ENCODE data around the gene ANO7. TPM values are rescaled to one million over a fixed set of nuclear protein-coding genes. Genes with fewer than 3 reads are reported as not detected.

ANO7 gene
- total and polyA plus RNA-seq, 5 donors from 2014 or later = 0.17 TPM; not detected in 4

DNA sequence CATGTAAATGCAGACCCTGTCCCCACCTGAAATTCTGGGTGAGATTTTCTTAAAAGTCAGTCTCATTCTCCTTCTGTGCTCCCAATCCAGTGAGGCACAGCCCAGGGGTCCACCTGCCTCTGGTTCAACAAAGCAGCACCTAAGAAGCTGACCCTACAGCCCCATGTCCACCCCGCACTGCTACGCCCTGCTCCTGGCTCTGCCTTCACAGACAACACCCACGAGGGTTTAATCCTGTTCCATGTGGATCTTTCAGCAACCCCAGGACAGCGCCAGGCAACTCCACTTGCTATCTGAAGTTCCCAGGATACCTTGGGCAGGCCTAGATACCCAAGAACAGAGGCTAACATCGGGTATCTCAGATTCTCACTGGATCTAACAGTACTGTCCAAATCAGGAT lies 82.1 kb downstream of the ANO7 start:
- peak overlapping the region in 2 of 3 donors; percentile 85 to 94 for H3K27ac Mint-ChIP-seq
- peaks cover 4% of the 10 kb centered on the region for H3K36me3 Mint-ChIP-seq
- Histone ChIP-seq H3K4me3 (ENCODE audit: low read depth, low read length) (no peak overlapping the region), H3K36me3 (ENCODE audit: control insufficient read depth, insufficient read depth, low read length) (peaks cover 16% of the 10 kb centered on the region), H3K27ac (ENCODE audit: insufficient read depth, low read length, poor library complexity, severe bottlenecking) (no peak overlapping the region), H3K9me3 (ENCODE audit: control insufficient read depth in 2 of 2, low read length in 2 of 2) (no peaks in the 10 kb centered on the region), H3K4me1 (ENCODE audit: control insufficient read depth, insufficient read depth, low read length, poor library complexity, severe bottlenecking) (peaks cover 24% of the 10 kb centered on the region), H3K27me3 (ENCODE audit: control insufficient read depth, insufficient read depth, low read length) (no peaks in the 10 kb centered on the region)
- ATAC-seq (ENCODE audit: low read depth in 2 of 2) = no peak
- H3K4me1 Mint-ChIP-seq = peaks cover 27 to 57% (median 30%) of the 10 kb centered on the region in 4 donors
- H3K27me3 Mint-ChIP-seq = peaks cover 4% of the 10 kb centered on the region
- DNase-seq = no peak
- peak overlapping the region; percentile 92 to 96 (median 94) for H3K4me3 Mint-ChIP-seq
- peaks cover 0 to 6% (median 0%) of the 10 kb centered on the region in 7 donors for H3K9me3 Mint-ChIP-seq

- Mint-ChIP-seq H3K27me3 (peaks cover 4% of the 10 kb centered on the region), H3K9me3 (peaks cover 0 to 11% (median 0%) of the 10 kb centered on the region in 7 donors)
Observed at GRCh38 chr2:241271706-241272302, 83.3 kb downstream of the ANO7 start.

GRCh38 chr2:241272303-241273209 lies 84.1 kb downstream of the ANO7 start:
- H3K4me3 ChIP-seq (ENCODE audit: low read depth, low read length) = peak overlapping the region; percentile 49
- no peaks in the 10 kb centered on the region for H3K27me3 ChIP-seq (ENCODE audit: control insufficient read depth, insufficient read depth, low read length)
- H3K9me3 ChIP-seq (ENCODE audit: control insufficient read depth in 2 of 2, low read length in 2 of 2) = no peaks in the 10 kb centered on the region
- peaks cover 7% of the 10 kb centered on the region for H3K36me3 ChIP-seq (ENCODE audit: control insufficient read depth, insufficient read depth, low read length)
- H3K27ac Mint-ChIP-seq = peak overlapping the region in 2 of 3 donors; percentile 16 to 78
- H3K4me1 ChIP-seq (ENCODE audit: control insufficient read depth, insufficient read depth, low read length, poor library complexity, severe bottlenecking) = peaks cover 24% of the 10 kb centered on the region
- peaks cover 0 to 11% (median 0%) of the 10 kb centered on the region in 7 donors for H3K9me3 Mint-ChIP-seq
- H3K27ac ChIP-seq (ENCODE audit: insufficient read depth, low read length, poor library complexity, severe bottlenecking) = peak overlapping the region; percentile 38
- peaks cover 4% of the 10 kb centered on the region for H3K27me3 Mint-ChIP-seq
- peaks cover 31 to 63% (median 43%) of the 10 kb centered on the region in 4 donors for H3K4me1 Mint-ChIP-seq
- peak; percentile 54 to 68 for ATAC-seq (ENCODE audit: low read depth in 2 of 2)
- DNase-seq = peak; percentile 28 to 48 (median 31)
- peak overlapping the region; percentile 77 to 96 (median 84) for H3K4me3 Mint-ChIP-seq
- peaks cover 9% of the 10 kb centered on the region for H3K36me3 Mint-ChIP-seq

More at GRCh38 chr2:241271706-241272302, 83.3 kb downstream of the ANO7 start:
- Mint-ChIP-seq H3K4me1 (peaks cover 27 to 57% (median 37%) of the 10 kb centered on the region in 4 donors), H3K27ac (peak overlapping the region; percentile 84 to 94 (median 85)), H3K36me3 (peaks cover 9% of the 10 kb centered on the region), H3K4me3 (peak overlapping the region; percentile 92 to 96 (median 94))
- Histone ChIP-seq H3K4me1 (ENCODE audit: control insufficient read depth, insufficient read depth, low read length, poor library complexity, severe bottlenecking) (peaks cover 24% of the 10 kb centered on the region), H3K27me3 (ENCODE audit: control insufficient read depth, insufficient read depth, low read length) (no peaks in the 10 kb centered on the region), H3K36me3 (ENCODE audit: control insufficient read depth, insufficient read depth, low read length) (peaks cover 7% of the 10 kb centered on the region), H3K27ac (ENCODE audit: insufficient read depth, low read length, poor library complexity, severe bottlenecking) (peak overlapping the region; percentile 2), H3K9me3 (ENCODE audit: control insufficient read depth in 2 of 2, low read length in 2 of 2) (no peaks in the 10 kb centered on the region), H3K4me3 (ENCODE audit: low read depth, low read length) (peak overlapping the region; percentile 83)
- ATAC-seq (ENCODE audit: low read depth in 2 of 2) (peak; percentile 55 to 61), DNase-seq (peak; percentile 29 to 49 (median 46))

GRCh38 chr2:241273210-241274020 lies 84.9 kb downstream of the ANO7 start:
- DNase-seq (no peak), ATAC-seq (ENCODE audit: low read depth in 2 of 2) (no peak)
- Mint-ChIP-seq H3K36me3 (peaks cover 9% of the 10 kb centered on the region), H3K4me3 (peak overlapping the region; percentile 67 to 90 (median 77)), H3K27ac (peak overlapping the region; percentile 32 to 83 (median 78)), H3K27me3 (peaks cover under 1% of the 10 kb centered on the region), H3K4me1 (peaks cover 30 to 60% (median 36%) of the 10 kb centered on the region in 4 donors), H3K9me3 (peaks cover 0 to 11% (median 0%) of the 10 kb centered on the region in 7 donors)
- no peaks in the 10 kb centered on the region for H3K27me3 ChIP-seq (ENCODE audit: control insufficient read depth, insufficient read depth, low read length)
- no peaks in the 10 kb centered on the region for H3K36me3 ChIP-seq (ENCODE audit: control insufficient read depth, insufficient read depth, low read length)
- H3K4me1 ChIP-seq (ENCODE audit: control insufficient read depth, insufficient read depth, low read length, poor library complexity, severe bottlenecking) = peaks cover 24% of the 10 kb centered on the region
- H3K9me3 ChIP-seq (ENCODE audit: control insufficient read depth in 2 of 2, low read length in 2 of 2) = no peaks in the 10 kb centered on the region
- H3K27ac ChIP-seq (ENCODE audit: insufficient read depth, low read length, poor library complexity, severe bottlenecking) = no peak overlapping the region
- peak overlapping the region; percentile 49 for H3K4me3 ChIP-seq (ENCODE audit: low read depth, low read length)

- H3K4me1 ChIP-seq (ENCODE audit: control insufficient read depth, insufficient read depth, low read length, poor library complexity, severe bottlenecking) = peaks cover 24% of the 10 kb centered on the region
- ATAC-seq (ENCODE audit: low read depth in 2 of 2) = no peak
- no peak for DNase-seq
- Mint-ChIP-seq H3K27ac (peak overlapping the region in 1 of 3 donors; percentile 32), H3K4me1 (peaks cover 26 to 58% (median 36%) of the 10 kb centered on the region in 4 donors), H3K27me3 (no peaks in the 10 kb centered on the region), H3K4me3 (peak overlapping the region; percentile 7 to 77 (median 60)), H3K36me3 (peaks cover 9% of the 10 kb centered on the region), H3K9me3 (peaks cover 0 to 11% (median 0%) of the 10 kb centered on the region in 7 donors)
- H3K36me3 ChIP-seq (ENCODE audit: control insufficient read depth, insufficient read depth, low read length) = no peaks in the 10 kb centered on the region
- no peak overlapping the region for H3K27ac ChIP-seq (ENCODE audit: insufficient read depth, low read length, poor library complexity, severe bottlenecking)
- no peak overlapping the region for H3K4me3 ChIP-seq (ENCODE audit: low read depth, low read length)
- H3K9me3 ChIP-seq (ENCODE audit: control insufficient read depth in 2 of 2, low read length in 2 of 2) = no peaks in the 10 kb centered on the region
- H3K27me3 ChIP-seq (ENCODE audit: control insufficient read depth, insufficient read depth, low read length) = no peaks in the 10 kb centered on the region
Observed at GRCh38 chr2:241274127-241274526, 85.7 kb downstream of the ANO7 start.

Other genes with a start within 250 kb of the ANO7 start
- 170 TPM for gene SNED1, start 190.1 kb upstream of the ANO7 start, total RNA-seq
- gene SNED1, start 190.1 kb upstream of the ANO7 start, polyA plus RNA-seq = 1 to 10 TPM; 1.7 to 5.6 (median 2.2) TPM
- gene MTERF4, start 86.4 kb upstream of the ANO7 start, total RNA-seq = 105 TPM
- gene MTERF4, start 86.4 kb upstream of the ANO7 start, polyA plus RNA-seq = 10 to 100 TPM; 50.0 to 75.7 (median 62.2) TPM
- gene PASK, start 39.2 kb upstream of the ANO7 start, total RNA-seq = 160 TPM
- 10 to 100 TPM; 15.9 to 38.3 (median 21.7) TPM for gene PASK, start 39.2 kb upstream of the ANO7 start, polyA plus RNA-seq
- 68.0 TPM for gene PPP1R7, start 38.2 kb upstream of the ANO7 start, total RNA-seq
- 100 to 1,000 TPM in 3 of 4 donors, 10 to 100 TPM in 1; 90.5 to 150 (median 108) TPM for gene PPP1R7, start 38.2 kb upstream of the ANO7 start, polyA plus RNA-seq
- 121 TPM for gene HDLBP, start 127.0 kb downstream of the ANO7 start, total RNA-seq
- 10 to 100 TPM; 33.6 to 42.6 (median 41.3) TPM for gene HDLBP, start 127.0 kb downstream of the ANO7 start, polyA plus RNA-seq
- gene SEPTIN2, start 127.2 kb downstream of the ANO7 start, total RNA-seq = 191 TPM
- gene SEPTIN2, start 127.2 kb downstream of the ANO7 start, polyA plus RNA-seq = 100 to 1,000 TPM; 131 to 186 (median 159) TPM
- 34.9 TPM for gene FARP2, start 167.6 kb downstream of the ANO7 start, total RNA-seq
- 1 to 10 TPM; 3.0 to 7.4 (median 6.9) TPM for gene FARP2, start 167.6 kb downstream of the ANO7 start, polyA plus RNA-seq

Measured in CD4-positive, CD25-positive, alpha-beta regulatory T cell (primary cell).